Esophagus (tissue), 2 donors: ENCODE measurements around the gene NT5DC1. TPM values are rescaled to one million over a fixed set of nuclear protein-coding genes. Genes with fewer than 3 reads are reported as not detected.
A peak's percentile ranks its signal among the peaks of the same experiment; 100 is the strongest.
"Not testable (repeated sequence)": the region's sequence is repeated elsewhere in the genome, so short reads cannot be mapped to it uniquely, and the experiment has no call there.

Experiments
- H3K27ac ChIP-seq, 2 donors: one replicate each; pipeline ENCODE4 v1.5.1; 2013; ENCODE audit warnings: low read depth in 2 of 2, mild to moderate bottlenecking in 2 of 2, inconsistent platforms in 1 of 2, low read length in 1 of 2, moderate library complexity in 1 of 2
- H3K27me3 ChIP-seq, 2 donors: one replicate each; pipeline ENCODE4 v1.6.1; 2013; ENCODE audit warnings: low read length in 2 of 2, control low read depth in 1 of 2, mild to moderate bottlenecking in 1 of 2; ENCODE audit not compliant: insufficient read depth in 2 of 2, control insufficient read depth in 1 of 2
- H3K36me3 ChIP-seq, 2 donors: one replicate each; pipeline ENCODE4 v1.6.1; 2013; ENCODE audit warnings: low read length in 1 of 2; ENCODE audit not compliant: control insufficient read depth in 2 of 2, insufficient read depth in 2 of 2
- H3K4me1 ChIP-seq, 2 donors: one replicate each; pipeline ENCODE4 v1.6.1; 2013; ENCODE audit warnings: low read length in 1 of 2; ENCODE audit not compliant: control insufficient read depth in 2 of 2, insufficient read depth in 2 of 2
- H3K4me3 ChIP-seq, 2 donors: one replicate each; pipeline ENCODE4 v1.5.1; 2013; ENCODE audit warnings: low read length in 2 of 2, mild to moderate bottlenecking in 2 of 2, low read depth in 1 of 2, moderate library complexity in 1 of 2
- H3K9me3 ChIP-seq, 2 donors: one replicate each; pipeline ENCODE4 v1.6.1; 2013; ENCODE audit warnings: mild to moderate bottlenecking in 2 of 2, low read depth in 1 of 2, low read length in 1 of 2, moderate library complexity in 1 of 2; ENCODE audit not compliant: control insufficient read depth in 2 of 2, insufficient read depth in 1 of 2
- WGBS, 2 donors: extraction: QIAGEN DNeasy Blood & Tissue Kit; methylation state at CpG; one replicate each; pipeline ENCODE4 v1.1.7; 2013; 5-methylcytosine and 5-hydroxymethylcytosine counted together
- polyA plus RNA-seq, 2 donors: library from polyadenylated mRNA; stranded (reverse); fragments of 200-250 nt; gene quantifications; one replicate each; pipeline ENCODE4 v1.2.3, GENCODE V29; 2013
- donor health status: healthy with polysubstance abuse.
- donor health status: Bipolar disorder and iron deficiency.

The NT5DC1 gene
- polyA plus RNA-seq, 2 donors: 4.0 to 18.1 TPM

- H3K36me3 ChIP-seq: peaks cover 0 to 5% of the 10 kb centered on the region in 2 donors
- H3K4me1 ChIP-seq: peaks cover 2 to 3% of the 10 kb centered on the region in 2 donors
- no peak overlapping the region for H3K27ac ChIP-seq
- no peaks in the 10 kb centered on the region for H3K27me3 ChIP-seq
- no peaks in the 10 kb centered on the region for H3K9me3 ChIP-seq
- 19 to 24% methylated on average over 3 of the region's 3 CpGs for WGBS, 2 donors
- peak overlapping the region in 1 of 2 donors; percentile 95 for H3K4me3 ChIP-seq
Measured at GRCh38 chr6:116277124-116277523, 176.5 kb downstream of the NT5DC1 start.

- Histone ChIP-seq H3K27ac (peak overlapping the region; percentile 99 to 100), H3K27me3 (no peaks in the 10 kb centered on the region), H3K36me3 (peaks cover 0 to 5% of the 10 kb centered on the region in 2 donors), H3K9me3 (no peaks in the 10 kb centered on the region), H3K4me1 (peaks cover 2 to 3% of the 10 kb centered on the region in 2 donors), H3K4me3 (peak overlapping the region; percentile 91 to 95)
- WGBS, 2 donors: 48 to 50% methylated on average over 11 of the region's 11 CpGs
Measured at GRCh38 chr6:116278481-116278829, 177.8 kb downstream of the NT5DC1 start.

DNA sequence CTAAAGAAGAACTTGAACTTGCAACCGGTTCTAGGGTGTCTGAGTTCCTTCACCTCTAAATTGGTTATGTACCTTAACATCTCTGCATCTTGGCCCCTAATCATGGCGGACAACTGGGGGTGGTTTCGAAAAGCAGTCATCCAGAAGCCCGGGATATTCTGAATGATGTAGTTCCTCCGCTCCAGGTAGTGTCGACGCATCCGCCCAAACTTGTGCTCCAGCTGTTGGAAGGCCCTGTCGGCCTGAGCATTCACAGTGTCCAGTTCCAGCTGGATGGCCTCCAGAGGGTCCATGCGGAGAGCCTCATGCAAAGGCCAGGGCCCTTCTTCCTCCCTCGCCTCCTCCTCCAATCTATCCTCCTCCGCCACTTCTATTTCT, 178.2 kb downstream of the NT5DC1 start:
- H3K27ac ChIP-seq: peak overlapping the region; percentile 99 to 100
- peaks cover 2 to 3% of the 10 kb centered on the region in 2 donors for H3K4me1 ChIP-seq
- peaks cover 0 to 5% of the 10 kb centered on the region in 2 donors for H3K36me3 ChIP-seq
- 4 to 5% methylated on average over 12 of the region's 12 CpGs for WGBS, 2 donors
- no peaks in the 10 kb centered on the region for H3K9me3 ChIP-seq
- no peaks in the 10 kb centered on the region for H3K27me3 ChIP-seq
- peak overlapping the region; percentile 91 to 95 for H3K4me3 ChIP-seq

GRCh38 chr6:116279232-116280160, 178.8 kb downstream of the NT5DC1 start, which contains the start of gene TSPYL1:
Gene TSPYL1, minus strand, starts transcription at chr6:116279930. Its CDS starts 100 bp downstream, at chr6:116279830.
- Histone ChIP-seq H3K4me3 (peak within 1 kb of the TSS; percentile 91 to 95), H3K9me3 (no peaks in the 10 kb centered on the region), H3K4me1 (peaks cover 2 to 3% of the 10 kb centered on the region in 2 donors), H3K36me3 (peaks cover 0 to 5% of the 10 kb centered on the region in 2 donors), H3K27me3 (no peaks in the 10 kb centered on the region), H3K27ac (peak within 1 kb of the TSS; percentile 99 to 100)
- WGBS, 2 donors: 0 to 1% methylated on average over 71 of the region's 71 CpGs

DNA sequence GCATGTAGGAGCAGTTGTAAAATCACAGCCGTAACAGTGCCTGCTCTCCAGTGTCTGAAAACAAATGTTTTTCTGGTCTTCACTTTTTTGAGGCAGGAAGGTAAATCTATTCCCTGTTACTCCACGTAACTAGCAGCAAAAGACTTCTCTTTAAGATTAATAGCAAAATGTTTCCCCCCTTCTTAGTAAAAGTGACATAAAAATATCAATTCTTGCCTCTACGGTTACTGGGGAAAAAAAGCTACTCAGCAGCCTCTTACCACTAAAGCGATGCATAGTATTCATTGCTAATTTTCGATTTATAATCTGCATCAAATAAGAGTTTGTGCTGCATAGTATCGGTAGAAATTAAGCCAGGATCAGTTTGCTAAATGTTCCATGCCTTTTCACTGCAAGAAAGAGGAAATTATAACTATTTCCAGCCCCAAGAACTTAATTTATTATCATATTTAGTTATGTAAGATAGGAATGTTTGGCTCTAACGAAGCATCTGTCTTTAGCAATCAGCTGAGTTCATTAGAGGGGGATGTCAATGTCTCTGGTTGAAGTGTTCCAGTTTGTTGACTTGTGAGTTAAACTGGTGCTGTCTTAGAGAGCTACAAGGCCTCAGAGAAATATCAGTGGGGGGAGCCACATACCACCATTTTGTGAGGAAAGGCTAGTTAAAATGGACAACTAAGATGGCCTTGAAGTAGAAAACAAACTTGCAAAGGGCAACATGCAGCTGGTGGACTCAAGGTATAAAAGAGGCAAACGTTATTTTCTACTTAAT, 179.7 kb downstream of the NT5DC1 start:
- Histone ChIP-seq H3K9me3 (no peaks in the 10 kb centered on the region), H3K36me3 (peaks cover 0 to 5% of the 10 kb centered on the region in 2 donors), H3K27me3 (no peaks in the 10 kb centered on the region), H3K4me3 (peak overlapping the region; percentile 91 to 95), H3K27ac (peak overlapping the region; percentile 81 to 92), H3K4me1 (peaks cover 2 to 3% of the 10 kb centered on the region in 2 donors)
- 9 to 11% methylated on average over 8 of the region's 8 CpGs for WGBS, 2 donors

DNA sequence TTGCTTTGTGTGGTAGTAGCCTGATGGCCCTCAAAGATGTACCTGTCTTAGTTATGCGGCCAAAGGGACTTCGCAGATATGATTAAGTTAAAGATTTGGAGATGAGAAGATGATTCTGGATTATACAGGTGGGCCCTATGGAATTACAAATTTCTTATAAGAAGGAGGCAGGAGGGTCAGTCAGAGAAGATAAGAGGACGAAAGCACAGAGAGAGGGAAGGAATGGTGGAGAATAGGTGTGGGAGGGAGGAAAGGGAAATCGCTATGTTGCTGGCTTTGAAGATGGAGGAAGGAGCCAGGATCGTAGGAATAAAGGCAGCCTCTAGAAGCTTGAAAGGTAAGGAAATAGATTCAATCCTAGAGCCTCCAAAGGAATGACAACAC, 180.3 kb downstream of the NT5DC1 start:
- peak overlapping the region in 1 of 2 donors; percentile 95 for H3K4me3 ChIP-seq

DNA sequence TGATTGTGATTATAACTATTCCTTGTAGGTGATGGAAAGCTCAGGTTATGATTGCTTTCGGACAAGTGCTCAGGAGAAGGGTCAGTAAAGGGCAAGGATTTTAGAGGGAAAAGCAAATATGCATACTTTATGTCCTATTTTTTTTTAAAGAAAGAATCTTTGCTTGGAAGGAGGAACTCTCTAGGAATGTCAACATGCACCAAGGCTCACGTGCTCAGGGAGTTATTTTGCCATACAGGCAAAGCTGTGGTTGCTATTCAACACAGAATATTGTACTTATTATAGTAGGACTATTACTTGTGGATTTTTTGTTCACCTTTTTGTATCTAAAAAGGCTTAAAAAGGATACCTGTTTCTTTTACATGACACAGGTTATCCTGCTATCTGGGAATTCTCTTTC, 182.0 kb downstream of the NT5DC1 start:
- H3K9me3 ChIP-seq: no peaks in the 10 kb centered on the region
- 83 to 84% methylated on average over 2 of the region's 2 CpGs for WGBS, 2 donors
- H3K4me3 ChIP-seq: no peak overlapping the region
- no peaks in the 10 kb centered on the region for H3K27me3 ChIP-seq
- H3K36me3 ChIP-seq: peaks cover 0 to 5% of the 10 kb centered on the region in 2 donors
- H3K27ac ChIP-seq: no peak overlapping the region
- H3K4me1 ChIP-seq: peaks cover 2 to 3% of the 10 kb centered on the region in 2 donors

More for the DNA sequence above, 180.3 kb downstream of the NT5DC1 start:
- no peak overlapping the region for H3K27ac ChIP-seq
- peaks cover 0 to 5% of the 10 kb centered on the region in 2 donors for H3K36me3 ChIP-seq
- WGBS, 2 donors: 86 to 87% methylated on average over 5 of the region's 5 CpGs
- H3K27me3 ChIP-seq: no peaks in the 10 kb centered on the region
- H3K9me3 ChIP-seq: no peaks in the 10 kb centered on the region
- peaks cover 2 to 3% of the 10 kb centered on the region in 2 donors for H3K4me1 ChIP-seq

- H3K4me1 ChIP-seq: peaks cover 0 to 2% of the 10 kb centered on the region in 2 donors
- H3K27ac ChIP-seq: no peak overlapping the region
- H3K4me3 ChIP-seq: no peak overlapping the region
- WGBS, 2 donors: 75 to 90% methylated on average over 1 of the region's 1 CpG
- H3K27me3 ChIP-seq: no peaks in the 10 kb centered on the region
- H3K36me3 ChIP-seq: peaks cover 0 to 2% of the 10 kb centered on the region in 2 donors
- no peaks in the 10 kb centered on the region for H3K9me3 ChIP-seq
Measured at GRCh38 chr6:116283191-116283590, 182.5 kb downstream of the NT5DC1 start.

DNA sequence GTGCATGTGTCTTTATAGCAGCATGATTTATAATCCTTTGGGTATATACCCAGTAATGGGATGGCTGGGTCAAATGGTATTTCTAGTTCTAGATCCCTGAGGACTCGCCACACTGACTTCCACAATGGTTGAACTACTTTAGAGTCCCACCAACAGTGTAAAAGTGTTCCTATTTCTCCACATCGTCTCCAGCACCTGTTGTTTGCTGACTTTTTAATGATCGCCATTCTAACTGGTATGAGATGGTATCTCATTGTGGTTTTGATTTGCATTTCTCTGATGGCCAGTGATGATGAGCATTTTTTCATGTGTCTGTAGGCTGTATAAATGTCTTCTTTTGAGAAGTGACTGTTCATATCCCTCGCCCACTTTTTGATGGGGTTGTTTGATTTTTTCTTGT, 184.3 kb downstream of the NT5DC1 start:
- H3K36me3 ChIP-seq, H3K27ac ChIP-seq, H3K9me3 ChIP-seq, H3K4me3 ChIP-seq, H3K27me3 ChIP-seq, H3K4me1 ChIP-seq: not testable (repeated sequence)
- WGBS, 2 donors: 92 to 97% methylated on average over 4 of the region's 4 CpGs
